Astrocyte of the cerebellum (primary cell): ENCODE data around the gene GNG10.
A peak's percentile ranks its signal among the peaks of the same experiment; 100 is the strongest.

Source experiments
- DNase-seq: peaks from one replicate; pipeline ENCODE4 v3.0.0-alpha.2; 2011; ENCODE audit warnings: low read depth
- H3K4me3 ChIP-seq: 2 replicates; pipeline ENCODE4 v1.5.1; 2011; ENCODE audit warnings: mild to moderate bottlenecking, low read depth, low read length, moderate library complexity
- in situ Hi-C: cut with HindIII; loops from 2 replicates; pipeline ENCODE4 v1.10.0; 2017; ENCODE audit warnings: low sequenced_read_pairs
- TF ChIP-seq, protein P1 (sequence below): IDR thresholded peaks from 2 replicates; pipeline ENCODE4 v1.5.1; 2012; ENCODE audit warnings: low read length, low read depth, moderate library complexity, mild to moderate bottlenecking; ENCODE audit errors: missing control alignments

The GNG10 gene

DNA sequence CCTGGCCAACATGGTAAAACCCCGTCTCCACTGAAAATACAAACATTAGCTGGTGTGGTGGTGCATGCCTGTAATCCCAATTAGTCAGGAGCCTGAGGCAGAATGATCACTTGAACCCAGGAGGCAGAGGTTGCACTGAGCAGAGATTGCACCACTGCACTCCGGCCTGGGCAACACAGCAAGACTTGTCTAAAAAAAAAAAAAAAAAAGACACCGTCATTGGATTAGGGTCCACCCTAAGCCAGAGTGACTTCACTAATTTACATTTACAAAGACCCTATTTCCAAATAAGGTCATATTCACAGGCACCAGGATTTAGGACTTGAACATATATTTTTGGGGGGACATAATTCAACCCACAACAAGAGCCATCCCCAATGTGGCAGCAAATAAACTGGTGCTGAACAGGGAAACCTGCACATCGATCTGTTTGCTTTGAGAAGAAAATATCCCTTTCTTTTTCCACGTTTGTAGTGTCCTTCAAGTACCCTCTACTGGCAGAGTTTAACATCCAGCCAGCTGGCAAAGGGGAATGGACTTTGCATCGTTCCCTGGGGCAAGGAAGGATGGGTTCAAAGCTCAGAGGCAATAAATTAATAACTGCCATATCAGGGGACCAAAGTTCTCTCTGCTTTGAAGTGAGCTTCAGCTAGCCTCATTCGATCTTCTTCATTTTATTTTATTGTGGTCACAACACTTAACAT is 34.0 kb upstream of the GNG10 start:
- TF ChIP-seq, protein P1, sequence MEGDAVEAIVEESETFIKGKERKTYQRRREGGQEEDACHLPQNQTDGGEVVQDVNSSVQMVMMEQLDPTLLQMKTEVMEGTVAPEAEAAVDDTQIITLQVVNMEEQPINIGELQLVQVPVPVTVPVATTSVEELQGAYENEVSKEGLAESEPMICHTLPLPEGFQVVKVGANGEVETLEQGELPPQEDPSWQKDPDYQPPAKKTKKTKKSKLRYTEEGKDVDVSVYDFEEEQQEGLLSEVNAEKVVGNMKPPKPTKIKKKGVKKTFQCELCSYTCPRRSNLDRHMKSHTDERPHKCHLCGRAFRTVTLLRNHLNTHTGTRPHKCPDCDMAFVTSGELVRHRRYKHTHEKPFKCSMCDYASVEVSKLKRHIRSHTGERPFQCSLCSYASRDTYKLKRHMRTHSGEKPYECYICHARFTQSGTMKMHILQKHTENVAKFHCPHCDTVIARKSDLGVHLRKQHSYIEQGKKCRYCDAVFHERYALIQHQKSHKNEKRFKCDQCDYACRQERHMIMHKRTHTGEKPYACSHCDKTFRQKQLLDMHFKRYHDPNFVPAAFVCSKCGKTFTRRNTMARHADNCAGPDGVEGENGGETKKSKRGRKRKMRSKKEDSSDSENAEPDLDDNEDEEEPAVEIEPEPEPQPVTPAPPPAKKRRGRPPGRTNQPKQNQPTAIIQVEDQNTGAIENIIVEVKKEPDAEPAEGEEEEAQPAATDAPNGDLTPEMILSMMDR, result no peak
- no peak overlapping the region for H3K4me3 ChIP-seq
- in situ Hi-C loops, result no loop called here
- DNase-seq, result no peak

DNA sequence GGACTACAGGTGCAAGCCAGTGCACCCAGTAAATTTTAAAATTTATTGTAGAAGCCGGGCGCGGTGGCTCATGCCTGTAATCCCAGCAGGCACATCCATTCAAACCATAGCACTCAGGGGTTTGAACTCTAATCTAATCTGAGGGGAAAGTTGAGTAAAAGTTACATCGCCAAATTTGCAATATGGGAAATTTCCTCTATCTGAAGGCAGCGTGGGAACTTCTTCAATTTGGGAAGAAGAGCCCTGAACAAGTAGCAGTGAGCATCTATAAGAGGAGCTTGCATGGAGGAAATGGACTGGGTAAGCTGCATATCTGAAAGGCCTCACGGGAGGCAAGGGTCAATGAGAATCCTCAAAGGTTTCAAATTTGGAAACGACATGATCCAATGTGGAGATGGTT is 33.0 kb upstream of the GNG10 start:
- no peak for DNase-seq
- in situ Hi-C loops, result no loop called here
- TF ChIP-seq, protein P1, result no peak
- no peak overlapping the region for H3K4me3 ChIP-seq

DNA sequence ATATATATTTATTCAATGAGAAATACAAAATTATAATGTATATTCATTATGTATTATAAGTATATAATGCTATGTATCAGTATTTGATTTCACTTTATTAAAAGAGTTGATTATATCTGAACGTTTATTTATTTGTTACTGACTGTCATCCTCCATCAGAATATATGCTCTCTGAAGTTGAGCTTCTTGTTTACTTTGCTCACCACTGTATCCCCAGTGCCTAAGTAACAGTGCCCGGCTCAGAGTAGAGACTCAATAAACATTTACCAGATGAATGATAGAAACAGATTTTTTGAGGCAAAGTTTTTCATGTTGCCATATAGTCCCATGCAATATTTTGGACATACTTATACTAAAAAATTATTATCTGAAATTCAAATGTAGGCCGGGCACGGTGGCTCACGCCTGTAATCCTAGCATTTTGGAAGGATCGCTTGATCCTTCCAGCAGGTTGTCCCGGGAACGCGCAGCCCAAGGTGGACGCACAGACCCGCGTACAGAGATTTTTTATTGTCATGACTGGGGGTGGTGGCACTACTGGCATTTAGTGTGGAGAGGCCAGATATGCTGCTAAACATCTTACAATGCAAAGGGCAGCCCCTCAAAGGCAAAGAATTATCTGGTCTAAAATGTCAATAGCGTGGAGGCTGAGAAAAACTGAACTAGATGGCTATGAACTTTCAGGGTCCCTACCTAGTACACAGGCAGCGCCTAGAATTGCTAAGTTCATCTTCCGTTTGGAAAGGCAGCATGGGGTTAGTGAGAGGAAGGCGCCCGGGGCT is 31.0 kb upstream of the GNG10 start:
- DNase-seq, result no peak
- TF ChIP-seq, protein P1, result no peak
- H3K4me3 ChIP-seq, result peak overlapping the region; percentile 94
- in situ Hi-C loops, result no loop called here

DNA sequence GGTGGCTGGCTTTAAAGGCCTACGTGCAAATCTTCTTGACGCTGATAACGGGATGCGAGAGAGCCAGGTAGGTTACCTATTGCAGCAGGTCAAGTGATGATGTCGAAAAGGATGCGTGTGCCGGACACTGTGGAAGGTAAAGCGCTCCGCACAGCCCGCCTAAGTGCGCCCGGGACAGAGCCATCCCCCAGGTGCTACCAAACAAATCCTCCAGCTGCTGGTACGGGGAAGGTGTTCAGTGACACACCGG is 30.5 kb upstream of the GNG10 start:
- in situ Hi-C loops, result no loop called here
- H3K4me3 ChIP-seq, result peak overlapping the region; percentile 94
- TF ChIP-seq, protein P1, result no peak
- no peak for DNase-seq

DNA sequence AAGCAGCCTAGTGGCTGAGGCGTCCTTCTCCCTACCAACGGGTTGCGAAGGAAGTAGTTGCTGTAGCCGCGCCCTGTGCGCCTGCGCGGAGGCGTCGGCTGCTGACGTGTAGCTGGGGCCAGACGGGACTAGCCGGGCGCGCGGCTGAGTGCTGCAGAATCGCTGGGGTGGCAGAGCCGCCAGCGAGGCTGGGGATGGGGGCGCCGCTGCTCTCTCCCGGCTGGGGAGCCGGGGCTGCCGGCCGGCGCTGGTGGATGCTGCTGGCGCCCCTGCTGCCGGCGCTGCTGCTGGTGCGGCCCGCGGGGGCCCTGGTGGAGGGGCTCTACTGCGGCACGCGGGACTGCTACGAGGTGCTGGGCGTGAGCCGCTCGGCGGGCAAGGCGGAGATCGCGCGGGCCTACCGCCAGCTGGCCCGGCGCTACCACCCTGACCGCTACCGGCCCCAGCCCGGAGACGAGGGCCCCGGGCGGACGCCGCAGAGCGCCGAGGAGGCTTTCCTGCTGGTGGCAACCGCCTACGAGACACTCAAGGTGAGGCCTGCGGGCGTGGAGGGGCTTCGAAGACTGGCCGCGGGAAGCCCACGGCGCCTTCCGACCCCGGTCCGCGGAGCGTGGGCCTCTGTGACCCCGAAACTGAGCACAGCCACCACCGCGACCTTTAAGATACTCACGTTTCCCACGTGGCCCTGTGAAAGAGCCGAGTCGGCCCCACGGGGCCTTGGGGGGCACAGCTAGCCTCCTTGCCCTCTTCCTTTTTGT is 30.0 kb upstream of the GNG10 start, which contains the start of gene DNAJC25:
DNAJC25 (plus strand) TSS at position 121 of the 758 bp plus-strand sequence; CDS start at position 195, 74 bp downstream.
- peak within 1 kb of the TSS; percentile 94 for H3K4me3 ChIP-seq
- in situ Hi-C loops, result no loop called here

DNA sequence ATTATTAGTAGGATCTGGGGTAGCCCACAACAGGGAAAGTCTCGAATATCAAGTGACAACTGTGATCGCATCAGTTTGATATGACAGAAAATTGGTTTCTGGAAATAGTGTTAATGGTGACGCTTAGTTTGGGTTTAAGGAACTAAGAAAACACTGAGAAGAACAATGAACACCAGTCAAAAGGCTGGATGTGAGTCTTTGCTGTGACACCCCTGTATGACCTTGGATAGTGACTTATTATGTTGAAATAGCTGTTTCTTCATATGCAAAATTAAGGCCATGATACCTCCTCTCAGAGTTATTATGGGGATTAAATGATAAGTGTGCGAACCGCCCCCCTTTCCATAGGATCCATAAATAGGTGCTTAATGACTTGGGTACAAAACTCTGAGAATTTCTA is 29.3 kb upstream of the GNG10 start:
- no peak for DNase-seq
- in situ Hi-C loops, result no loop called here

More for the DNA sequence above, 30.0 kb upstream of the GNG10 start, which contains the start of gene DNAJC25:
- TF ChIP-seq, protein P1, result no peak
- peak; percentile 97 for DNase-seq

More for the DNA sequence above, 29.3 kb upstream of the GNG10 start:
- TF ChIP-seq, protein P1, result no peak
- H3K4me3 ChIP-seq, result peak overlapping the region; percentile 94
